Colonic mucosa (tissue), 4 donors: ENCODE measurements around the gene GSG1L. TPM values are rescaled to one million over a fixed set of nuclear protein-coding genes. Genes with fewer than 3 reads are reported as not detected.

Source experiments
- DNase-seq: peaks from one replicate; pipeline ENCODE4 v3.0.0-alpha.2; 2020
- H3K27ac ChIP-seq: fragments of 200-600 bp; one replicate; pipeline ENCODE4 v1.8.0; 2021
- H3K27me3 ChIP-seq: fragments of 200-600 bp; one replicate; pipeline ENCODE4 v1.8.0; 2021
- H3K36me3 ChIP-seq: fragments of 200-600 bp; one replicate; pipeline ENCODE4 v1.8.0; 2021
- H3K4me1 ChIP-seq: fragments of 200-600 bp; one replicate; pipeline ENCODE4 v1.8.0; 2021; ENCODE audit warnings: mild to moderate bottlenecking
- H3K4me3 ChIP-seq: fragments of 200-600 bp; one replicate; pipeline ENCODE4 v1.8.0; 2021
- H3K9ac ChIP-seq, 2 donors: one replicate each; pipeline ENCODE4 v1.7.0; 2013; ENCODE audit warnings: control low read depth in 2 of 2, low read depth in 2 of 2, low read length in 2 of 2
- H3K9me3 ChIP-seq: fragments of 200-600 bp; one replicate; pipeline ENCODE4 v1.8.0; 2021
- intact Hi-C: fragments of 100-400 bp; cut with DNase I; formaldehyde crosslinking; loops from one replicate; pipeline ENCODE4 v1.14.1; 2022
- total RNA-seq, 2 donors: library from RNA; stranded (reverse); fragmentation: NEBNext Ultra II Directional in 1 of 2; extraction: Animal tissue kit (Norgen Biotek cat#: 25700) in 1 of 2; gene quantifications; one replicate each; pipeline ENCODE4 v1.2.1, GENCODE V29; 2021
- TF ChIP-seq, protein P1 (sequence below): fragments of 200-600 bp; IDR thresholded peaks from one replicate; pipeline ENCODE4 v1.8.0; 2022; ENCODE audit warnings: antibody characterized with exemption, mild to moderate bottlenecking
- donor health status: healthy.
- donor health status: DM: no; HTN: no; CAD: no.
- donor health status: DM: no; HTN: no; CAD: no.

Gene GSG1L
- total RNA-seq, 2 donors from 2014 or later = 0.13 to 0.15 TPM

DNA sequence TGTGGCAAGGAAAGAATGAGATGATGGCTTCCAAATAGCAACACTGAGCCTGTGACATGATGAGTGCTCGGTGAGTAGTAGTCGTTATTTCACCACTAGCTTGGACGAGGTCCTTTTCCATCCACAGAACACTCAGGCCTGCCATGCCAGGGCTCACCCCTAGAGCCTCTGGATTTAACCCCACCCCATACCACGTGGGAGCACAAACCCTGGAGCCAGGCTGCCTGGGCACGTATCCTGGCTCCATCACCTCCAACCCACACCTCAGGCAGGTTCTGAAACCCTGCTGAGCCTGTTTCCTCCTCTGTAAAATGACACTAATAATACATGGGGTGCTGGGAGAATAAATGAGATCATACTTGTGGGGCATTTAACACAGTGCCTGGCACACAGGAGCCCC, 321.2 kb downstream of the GSG1L start:
- H3K36me3 ChIP-seq = no peaks in the 10 kb centered on the region
- no peaks in the 10 kb centered on the region for H3K9me3 ChIP-seq

DNA sequence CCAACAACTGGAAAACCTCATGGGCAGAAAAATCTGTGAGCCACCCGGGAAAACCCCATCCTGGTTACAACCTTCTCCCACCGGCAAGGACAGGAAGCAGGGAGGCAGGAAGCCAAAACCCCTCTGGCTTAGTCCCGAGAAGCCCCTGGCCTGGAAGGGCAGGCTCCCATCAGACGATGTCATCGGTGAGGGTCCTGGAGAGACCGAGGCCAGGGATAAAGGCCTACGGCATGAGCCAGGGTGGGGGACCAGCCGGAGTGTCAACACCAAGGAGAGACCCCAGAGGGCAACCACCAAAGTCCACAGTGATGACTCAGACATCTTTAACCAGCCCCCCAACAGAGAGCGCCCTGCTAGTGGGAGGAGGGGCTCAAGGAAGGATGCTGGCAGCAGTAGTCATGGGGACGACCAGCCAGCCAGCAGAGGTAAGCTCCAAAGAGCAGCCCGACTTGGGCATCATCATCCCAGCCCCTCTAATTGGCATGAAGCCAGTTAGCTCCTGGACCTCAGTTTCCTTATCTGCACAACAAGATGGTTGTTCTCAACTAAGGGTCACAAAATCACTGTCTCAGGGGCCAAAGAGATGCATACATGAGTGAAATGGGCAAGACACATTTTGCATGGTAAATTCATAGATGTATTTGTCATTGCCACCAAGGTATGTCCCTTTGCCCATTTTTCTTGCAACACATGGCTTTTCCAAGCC, 322.9 kb downstream of the GSG1L start:
- DNase-seq = no peak
- Histone ChIP-seq H3K27me3 (no peaks in the 10 kb centered on the region), H3K9me3 (no peaks in the 10 kb centered on the region), H3K27ac (no peak overlapping the region), H3K36me3 (no peaks in the 10 kb centered on the region), H3K4me1 (no peaks in the 10 kb centered on the region), H3K4me3 (no peak overlapping the region), H3K9ac (no peak overlapping the region)
- TF ChIP-seq, protein P1, sequence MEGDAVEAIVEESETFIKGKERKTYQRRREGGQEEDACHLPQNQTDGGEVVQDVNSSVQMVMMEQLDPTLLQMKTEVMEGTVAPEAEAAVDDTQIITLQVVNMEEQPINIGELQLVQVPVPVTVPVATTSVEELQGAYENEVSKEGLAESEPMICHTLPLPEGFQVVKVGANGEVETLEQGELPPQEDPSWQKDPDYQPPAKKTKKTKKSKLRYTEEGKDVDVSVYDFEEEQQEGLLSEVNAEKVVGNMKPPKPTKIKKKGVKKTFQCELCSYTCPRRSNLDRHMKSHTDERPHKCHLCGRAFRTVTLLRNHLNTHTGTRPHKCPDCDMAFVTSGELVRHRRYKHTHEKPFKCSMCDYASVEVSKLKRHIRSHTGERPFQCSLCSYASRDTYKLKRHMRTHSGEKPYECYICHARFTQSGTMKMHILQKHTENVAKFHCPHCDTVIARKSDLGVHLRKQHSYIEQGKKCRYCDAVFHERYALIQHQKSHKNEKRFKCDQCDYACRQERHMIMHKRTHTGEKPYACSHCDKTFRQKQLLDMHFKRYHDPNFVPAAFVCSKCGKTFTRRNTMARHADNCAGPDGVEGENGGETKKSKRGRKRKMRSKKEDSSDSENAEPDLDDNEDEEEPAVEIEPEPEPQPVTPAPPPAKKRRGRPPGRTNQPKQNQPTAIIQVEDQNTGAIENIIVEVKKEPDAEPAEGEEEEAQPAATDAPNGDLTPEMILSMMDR = no peak
- intact Hi-C loops = no loop called here

More for the DNA sequence above, 321.2 kb downstream of the GSG1L start:
- H3K9ac ChIP-seq = no peak overlapping the region
- TF ChIP-seq, protein P1 = no peak
- no peak overlapping the region for H3K27ac ChIP-seq
- intact Hi-C loops = no loop called here
- H3K4me1 ChIP-seq = no peaks in the 10 kb centered on the region
- H3K27me3 ChIP-seq = no peaks in the 10 kb centered on the region
- H3K4me3 ChIP-seq = no peak overlapping the region
- DNase-seq = no peak

DNA sequence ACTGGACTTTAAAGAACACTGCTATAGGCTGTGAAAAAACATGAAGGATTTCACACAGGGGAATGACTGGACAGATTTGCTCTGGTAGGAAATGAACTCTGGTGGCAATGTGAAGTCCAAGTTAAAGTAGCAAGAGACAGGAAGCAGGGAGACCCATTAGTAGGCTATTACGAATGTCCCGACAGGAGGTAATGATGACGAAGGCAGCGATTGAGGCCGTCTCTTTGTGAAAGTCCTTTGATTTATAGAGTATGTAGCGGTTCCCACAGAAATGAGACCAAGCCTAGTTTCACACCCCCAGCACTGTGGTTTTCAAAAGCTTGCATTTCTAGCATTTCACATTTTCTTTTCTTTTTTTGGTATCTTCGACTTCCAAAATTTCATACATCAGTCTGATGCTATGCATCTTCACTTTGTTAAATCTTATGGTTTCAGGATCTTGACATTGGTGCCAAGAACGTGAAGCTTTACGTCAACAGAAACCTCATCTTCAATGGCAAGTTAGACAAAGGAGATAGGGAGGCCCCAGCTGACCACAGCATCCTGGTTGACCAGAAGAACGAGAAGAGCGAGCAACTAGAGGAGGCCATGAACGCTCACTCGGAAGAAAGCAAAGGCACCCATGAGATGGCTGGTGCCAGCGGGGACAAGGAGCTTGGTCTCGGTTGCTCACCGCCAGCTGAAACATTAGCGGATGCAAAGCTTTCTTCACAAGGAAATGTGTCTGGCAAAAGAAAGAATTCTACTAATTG, 323.7 kb downstream of the GSG1L start:
- Histone ChIP-seq H3K27ac (no peak overlapping the region), H3K36me3 (no peaks in the 10 kb centered on the region), H3K9me3 (no peaks in the 10 kb centered on the region), H3K4me3 (no peak overlapping the region), H3K4me1 (no peaks in the 10 kb centered on the region), H3K27me3 (no peaks in the 10 kb centered on the region), H3K9ac (no peak overlapping the region)
- TF ChIP-seq, protein P1 = no peak
- DNase-seq = no peak
- intact Hi-C loops = no loop called here

DNA sequence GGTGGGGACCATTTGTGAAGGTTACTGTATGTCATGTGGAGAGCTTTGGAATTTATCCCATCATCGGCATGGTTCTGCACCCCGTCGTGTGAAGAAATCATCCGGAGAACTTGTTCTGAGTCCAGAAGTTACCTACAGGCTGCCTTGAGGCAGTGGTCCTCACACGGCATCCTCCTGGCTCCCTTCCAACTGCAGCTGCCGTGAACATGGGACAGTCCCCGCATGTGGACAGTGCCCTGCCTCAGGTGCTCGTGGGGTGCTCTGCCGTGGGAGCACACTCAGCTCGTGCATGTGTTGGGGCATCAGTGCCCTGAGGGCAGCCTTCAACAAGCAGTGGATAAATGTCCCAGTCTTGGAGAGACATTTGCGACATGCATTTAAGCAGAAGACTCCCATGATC, 324.9 kb downstream of the GSG1L start:
- no peak overlapping the region for H3K4me3 ChIP-seq
- no peak overlapping the region for H3K27ac ChIP-seq
- no peak overlapping the region for H3K9ac ChIP-seq
- TF ChIP-seq, protein P1 = no peak
- H3K36me3 ChIP-seq = no peaks in the 10 kb centered on the region
- intact Hi-C loops = no loop called here
- H3K9me3 ChIP-seq = no peaks in the 10 kb centered on the region
- H3K27me3 ChIP-seq = no peaks in the 10 kb centered on the region
- no peak for DNase-seq
- H3K4me1 ChIP-seq = no peaks in the 10 kb centered on the region

Other genes starting within 250 kb of the GSG1L start
- 100 to 1,000 TPM in 1 of 2 donors, 10 to 100 TPM in 1; 77.0 to 144 TPM for gene XPO6, start 148.3 kb upstream of the GSG1L start, total RNA-seq
- gene SBK1, start 228.8 kb upstream of the GSG1L start, total RNA-seq = 1 to 10 TPM; 1.0 to 1.4 TPM